Tibial nerve (tissue), 4 donors: ENCODE measurements around the gene PNMT. TPM values are rescaled to one million over a fixed set of nuclear protein-coding genes. Genes with fewer than 3 reads are reported as not detected.

Source experiments
- DNase-seq, 2 donors: peaks; one replicate each; pipeline ENCODE4 v3.0.0-alpha.2; 2019; ENCODE audit warnings: low spot score in 2 of 2
- H3K27ac ChIP-seq, 4 donors: fragments of 200-600 bp; sonication (generic) in 3 of 4; one replicate each; pipeline ENCODE4 v1.5.1; 2017 to 2019; ENCODE audit warnings: mild to moderate bottlenecking in 1 of 4
- H3K27me3 ChIP-seq, 2 donors: fragments of 200-600 bp; sonication (generic) in 1 of 2; one replicate each; pipeline versions ENCODE4 v1.5.1 to v1.6.0; 2017 to 2019
- H3K36me3 ChIP-seq, 3 donors: fragments of 200-600 bp; sonication (generic); one replicate each; pipeline ENCODE4 v1.5.1; 2018 to 2019
- H3K4me1 ChIP-seq, 4 donors: fragments of 200-600 bp; sonication (generic) in 3 of 4; one replicate each; pipeline ENCODE4 v1.5.1; 2017 to 2019
- H3K4me3 ChIP-seq, 4 donors: fragments of 200-600 bp; sonication (generic) in 3 of 4; one replicate each; pipeline ENCODE4 v1.5.1; 2017 to 2019; ENCODE audit warnings: mild to moderate bottlenecking in 1 of 4, moderate library complexity in 1 of 4
- H3K9me3 ChIP-seq, 4 donors: fragments of 200-600 bp; sonication (generic) in 3 of 4; one replicate each; pipeline ENCODE4 v1.5.1; 2017 to 2019
- CTCF ChIP-seq, 5 experiments: fragments of 200-600 bp in 3 of 5; fragments of 450-650 bp in 2 of 5; sonication (generic) in 3 of 5; IDR thresholded peaks; one replicate each; pipeline ENCODE4 v1.5.1; 2016 to 2019; ENCODE audit warnings: antibody characterized with exemption in 5 of 5, mild to moderate bottlenecking in 3 of 5, moderate library complexity in 2 of 5
- EP300 ChIP-seq, 2 donors: sonication (generic); formaldehyde crosslinking; IDR thresholded peaks; one replicate each; pipeline ENCODE4 v1.6.1; 2017; ENCODE audit warnings: antibody characterized with exemption in 2 of 2, mild to moderate bottlenecking in 1 of 2
- POLR2A ChIP-seq, 2 donors: fragments of 450-650 bp; IDR thresholded peaks; one replicate each; pipeline ENCODE4 v1.6.1; 2017; ENCODE audit warnings: antibody characterized with exemption in 2 of 2, mild to moderate bottlenecking in 2 of 2, moderate library complexity in 2 of 2
- WGBS, 2 donors: methylation state at CpG; one replicate each; pipeline ENCODE4 v1.1.5; 2018; 5-methylcytosine and 5-hydroxymethylcytosine counted together
- total RNA-seq, 4 donors: library from RNA; depleted of rRNA; stranded (reverse); fragments of >200 nt; gene quantifications; one replicate each; pipeline ENCODE4 v1.1.0, GENCODE V29; 2016

Gene PNMT
- total RNA-seq, 4 donors from 2014 or later = 2.4 to 19.6 (median 12.4) TPM

GRCh38 chr17:39676198-39676819 is 8.1 kb downstream of the PNMT start:
- DNase-seq = no peak
- Histone ChIP-seq H3K4me3 (no peak overlapping the region), H3K27ac (peak overlapping the region in 3 of 4 donors; percentile 62 to 78 (median 67)), H3K9me3 (no peaks in the 10 kb centered on the region), H3K27me3 (peaks cover 0 to 3% of the 10 kb centered on the region in 2 donors), H3K4me1 (peaks cover 0 to 47% (median 27%) of the 10 kb centered on the region in 4 donors), H3K36me3 (peaks cover 0 to 17% (median 0%) of the 10 kb centered on the region in 3 donors)
- TF ChIP-seq CTCF (IDR thresholded peaks at IDR 0.05) (no peak), POLR2A (IDR thresholded peaks at IDR 0.05) (no peak), EP300 (IDR thresholded peaks at IDR 0.05) (peak in 1 of 2 donors; percentile 19)
- 53 to 59% methylated on average over 6 to 7 of the region's 7 CpGs for WGBS, 2 donors

GRCh38 chr17:39677072-39677471 is 8.8 kb downstream of the PNMT start:
- TF ChIP-seq EP300 (IDR thresholded peaks at IDR 0.05) (no peak), CTCF (IDR thresholded peaks at IDR 0.05) (no peak), POLR2A (IDR thresholded peaks at IDR 0.05) (no peak)
- Histone ChIP-seq H3K4me3 (no peak overlapping the region), H3K27ac (peak overlapping the region; percentile 28 to 80 (median 71)), H3K9me3 (no peaks in the 10 kb centered on the region), H3K36me3 (peaks cover 0 to 20% (median 0%) of the 10 kb centered on the region in 3 donors), H3K27me3 (no peaks in the 10 kb centered on the region), H3K4me1 (peaks cover 0 to 47% (median 24%) of the 10 kb centered on the region in 4 donors)
- DNase-seq = no peak
- WGBS, 2 donors = 65 to 78% methylated on average over 7 of the region's 8 CpGs

- TF ChIP-seq CTCF (IDR thresholded peaks at IDR 0.05) (no peak), POLR2A (IDR thresholded peaks at IDR 0.05) (no peak), EP300 (IDR thresholded peaks at IDR 0.05) (peak in 1 of 2 donors; percentile 34)
- no peak for DNase-seq
- peak overlapping the region; percentile 28 to 80 (median 71) for H3K27ac ChIP-seq
- peaks cover 0 to 47% (median 23%) of the 10 kb centered on the region in 4 donors for H3K4me1 ChIP-seq
- H3K27me3 ChIP-seq = no peaks in the 10 kb centered on the region
- no peaks in the 10 kb centered on the region for H3K9me3 ChIP-seq
- H3K4me3 ChIP-seq = no peak overlapping the region
- WGBS, 2 donors = 38 to 42% methylated on average over 13 of the region's 13 CpGs
- H3K36me3 ChIP-seq = peaks cover 0 to 24% (median 0%) of the 10 kb centered on the region in 3 donors
Measured at GRCh38 chr17:39677542-39678339, 9.5 kb downstream of the PNMT start.

GRCh38 chr17:39678340-39679116 is 10.3 kb downstream of the PNMT start:
- Histone ChIP-seq H3K36me3 (peaks cover 0 to 32% (median 0%) of the 10 kb centered on the region in 3 donors), H3K4me3 (no peak overlapping the region), H3K9me3 (no peaks in the 10 kb centered on the region), H3K4me1 (peaks cover 0 to 47% (median 23%) of the 10 kb centered on the region in 4 donors), H3K27ac (peak overlapping the region; percentile 28 to 80 (median 71)), H3K27me3 (no peaks in the 10 kb centered on the region)
- no peak for DNase-seq
- WGBS, 2 donors = 79 to 83% methylated on average over 12 to 13 of the region's 13 CpGs
- no peak for TF ChIP-seq CTCF (IDR thresholded peaks at IDR 0.05)
- no peak for TF ChIP-seq EP300 (IDR thresholded peaks at IDR 0.05)
- no peak for TF ChIP-seq POLR2A (IDR thresholded peaks at IDR 0.05)
